Stimulated activated CD8-positive, alpha-beta memory T cell treated with anti-CD3 and anti-CD28 coated beads, Interleukin-4, amount 100 ng/mL, for 48 hours (primary cell): ENCODE results near the gene FOCAD.
A peak's percentile ranks its signal among the peaks of the same experiment; 100 is the strongest.

ENCODE experiments used
- DNase-seq: peaks from one replicate; pipeline ENCODE4 v3.0.0-alpha.2; 2020

The FOCAD gene

DNA sequence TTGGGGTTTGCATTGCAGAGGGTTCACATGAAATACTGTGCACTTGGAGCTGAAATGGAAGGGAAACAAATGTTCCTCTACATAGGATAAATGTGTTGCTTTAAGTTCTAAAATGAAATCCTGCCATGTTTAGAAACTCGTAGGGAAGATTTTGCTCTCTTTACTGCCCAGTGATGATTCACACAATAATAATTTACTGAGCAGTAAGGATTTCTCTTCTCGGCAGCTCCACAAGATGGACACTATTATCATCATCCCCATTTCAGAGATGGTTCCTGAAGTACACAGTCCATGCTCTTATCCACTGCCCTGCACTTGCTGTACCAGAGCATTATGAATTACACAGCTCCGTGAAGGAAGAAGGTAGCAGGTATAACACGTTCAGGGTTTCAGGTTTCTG is 343.2 kb downstream of the FOCAD start:
- no peak for DNase-seq

DNA sequence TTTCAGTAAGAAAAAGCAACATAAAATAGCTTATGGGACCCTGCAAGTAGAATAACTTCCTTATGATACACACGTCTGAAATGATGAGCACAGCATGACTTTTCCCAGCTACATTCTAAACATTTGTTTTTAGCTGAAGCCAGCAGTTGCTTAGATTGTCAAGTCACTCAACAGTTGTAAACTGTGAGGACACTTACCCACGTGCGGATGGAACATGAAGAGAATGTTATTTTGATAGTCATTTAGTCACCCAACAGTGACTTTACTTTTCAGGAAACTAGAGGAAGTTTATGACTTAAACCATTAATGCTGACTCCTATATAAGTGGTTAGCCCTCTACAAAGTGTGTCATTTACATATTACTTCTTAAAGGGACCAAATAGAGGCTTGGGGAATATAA is 344.4 kb downstream of the FOCAD start:
- DNase-seq, result no peak

DNA sequence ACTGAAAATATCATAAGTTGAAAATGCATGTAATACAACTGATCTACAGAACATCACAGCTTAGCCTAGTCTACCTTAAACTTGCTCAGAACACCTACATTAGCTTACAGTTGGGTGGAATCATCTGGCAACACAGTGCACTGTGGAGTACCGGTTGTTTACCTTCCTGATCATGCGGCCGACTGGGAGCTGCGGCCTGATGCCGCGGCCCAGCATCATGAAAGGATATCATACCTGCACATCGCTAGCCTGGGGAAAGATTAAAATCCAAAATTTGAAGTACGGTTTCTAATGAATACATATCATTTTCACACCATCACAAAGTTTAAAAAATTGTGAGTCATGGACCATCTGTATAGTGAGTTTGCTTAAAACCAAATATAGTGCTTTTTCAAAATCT is 345.6 kb downstream of the FOCAD start:
- DNase-seq, result no peak

DNA sequence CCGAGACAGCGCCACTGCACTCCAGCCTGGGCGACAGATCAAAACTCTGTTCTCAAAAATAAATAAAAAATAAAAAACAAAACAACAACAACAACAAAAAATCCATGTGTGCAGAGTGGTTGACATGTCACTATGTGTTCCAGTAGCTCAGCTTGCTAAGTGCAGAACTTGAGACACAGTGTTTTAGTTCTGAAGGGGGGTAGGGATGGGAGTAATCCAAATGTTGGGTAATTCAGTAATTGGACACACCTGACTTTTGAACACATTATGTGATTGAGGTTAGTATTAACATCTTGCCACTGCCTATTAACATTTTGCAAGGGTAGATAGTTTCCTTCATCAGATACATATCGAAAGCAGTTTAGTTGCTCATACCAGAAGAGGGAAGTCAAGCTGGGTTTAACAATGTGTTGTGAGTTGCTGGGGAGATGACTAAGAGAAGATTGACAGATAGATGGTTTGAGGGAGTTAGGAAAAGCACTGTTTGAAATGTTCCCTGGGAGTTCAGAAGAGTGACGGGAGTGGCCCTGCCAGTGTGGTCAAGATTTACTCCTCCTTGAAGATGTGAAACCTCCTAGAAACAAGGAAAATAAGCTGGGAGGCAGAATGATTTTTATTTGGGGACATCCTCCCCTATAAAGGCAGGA is 346.5 kb downstream of the FOCAD start:
- peak; percentile 38 for DNase-seq

DNA sequence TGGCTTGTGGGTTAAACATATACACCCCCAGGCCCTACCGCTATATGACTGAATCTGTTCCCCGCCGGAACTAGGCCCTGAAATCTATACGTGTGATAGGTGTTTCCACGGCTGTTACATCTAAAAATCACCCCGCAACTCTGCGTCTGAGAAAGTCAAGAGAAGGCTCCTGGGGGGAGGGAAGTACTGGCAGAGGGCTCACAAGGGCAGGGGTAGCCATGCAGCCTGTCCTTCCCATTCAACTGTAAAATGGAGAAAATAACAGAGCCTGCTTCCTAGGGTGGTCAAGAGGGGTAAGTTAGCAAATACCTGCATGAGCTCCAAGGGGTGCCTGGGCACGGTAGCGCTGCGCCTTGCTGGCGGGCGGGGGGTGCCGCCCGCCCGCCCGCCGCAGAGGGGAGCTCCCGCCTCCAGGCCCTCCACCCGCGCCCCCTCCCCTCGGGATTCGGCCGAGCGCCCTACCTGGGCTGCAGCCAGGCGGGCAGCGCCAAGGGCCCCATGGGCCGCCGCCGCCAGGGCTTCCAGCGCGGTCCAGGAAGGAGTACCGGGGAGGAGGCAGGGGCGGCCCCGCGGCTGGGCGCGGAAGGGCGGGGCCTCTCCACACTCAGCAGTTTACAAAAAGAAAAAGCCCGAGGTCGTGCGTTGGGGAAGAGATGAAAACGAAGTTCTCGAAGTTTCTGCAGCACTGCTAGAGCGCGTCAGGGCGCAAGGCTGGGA is 347.2 kb downstream of the FOCAD start, which contains the start of gene HACD4:
Gene HACD4, minus strand, starts transcription at position 550 of the 717 bp plus-strand sequence. Its CDS starts 50 bp downstream, at position 500.
- peak; percentile 67 for DNase-seq

DNA sequence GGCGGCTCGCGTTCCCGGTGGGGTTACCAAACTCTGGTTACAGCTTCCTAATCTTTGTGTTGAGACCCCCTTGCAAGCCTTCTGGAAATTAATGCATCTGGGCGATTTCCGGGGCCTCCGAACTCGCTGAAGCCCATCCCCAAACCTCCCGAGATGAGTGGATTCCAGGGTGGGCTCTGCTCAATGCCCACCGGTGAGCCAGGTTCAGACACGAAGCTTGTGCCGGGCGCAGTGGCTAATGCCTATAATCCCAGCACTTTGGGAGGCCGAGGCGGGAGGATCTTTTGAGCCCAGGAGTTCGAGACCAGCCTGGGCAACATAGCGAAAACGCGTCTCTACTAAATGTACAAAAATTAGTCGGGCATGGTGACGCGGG is 347.7 kb downstream of the FOCAD start:
- DNase-seq, result no peak

DNA sequence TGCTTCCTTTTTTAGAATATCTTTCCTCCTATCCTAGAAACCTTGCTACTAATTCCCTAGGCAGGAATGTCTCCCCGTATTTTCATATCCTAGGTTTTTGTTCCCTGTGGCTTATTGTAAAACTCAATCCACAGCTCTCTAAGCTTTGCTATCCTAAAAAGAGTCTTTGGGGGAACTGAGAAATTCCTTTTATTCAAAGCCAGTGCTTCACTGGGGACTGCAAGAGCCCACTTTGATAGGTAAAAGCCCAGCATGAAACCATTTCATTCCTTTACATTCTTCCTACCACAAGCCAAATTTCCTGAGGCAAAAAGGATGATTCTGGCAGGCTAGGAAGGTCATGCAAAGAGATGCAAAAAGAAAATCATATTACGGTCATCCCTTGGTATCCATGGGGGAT is 353.2 kb downstream of the FOCAD start:
- DNase-seq, result no peak

DNA sequence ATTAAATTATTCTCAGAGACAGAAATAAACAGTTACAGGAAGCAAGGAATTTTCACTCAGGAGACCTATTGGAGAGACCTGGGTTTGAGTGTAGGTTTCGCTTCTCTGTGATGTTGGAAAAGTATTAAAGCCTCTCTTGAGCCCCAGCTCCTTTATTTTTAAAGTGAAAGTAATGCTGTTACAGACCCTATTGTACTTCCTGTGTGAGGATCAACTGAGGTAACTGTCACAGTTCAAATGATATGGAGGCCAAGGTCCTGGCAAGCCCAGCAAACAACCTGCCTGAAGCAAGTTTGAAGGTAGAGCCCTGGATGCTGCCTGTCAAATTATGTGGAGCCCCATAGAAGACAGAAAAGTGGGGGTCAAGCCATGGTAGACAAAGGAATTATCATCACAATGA is 355.2 kb downstream of the FOCAD start:
- DNase-seq, result no peak

DNA sequence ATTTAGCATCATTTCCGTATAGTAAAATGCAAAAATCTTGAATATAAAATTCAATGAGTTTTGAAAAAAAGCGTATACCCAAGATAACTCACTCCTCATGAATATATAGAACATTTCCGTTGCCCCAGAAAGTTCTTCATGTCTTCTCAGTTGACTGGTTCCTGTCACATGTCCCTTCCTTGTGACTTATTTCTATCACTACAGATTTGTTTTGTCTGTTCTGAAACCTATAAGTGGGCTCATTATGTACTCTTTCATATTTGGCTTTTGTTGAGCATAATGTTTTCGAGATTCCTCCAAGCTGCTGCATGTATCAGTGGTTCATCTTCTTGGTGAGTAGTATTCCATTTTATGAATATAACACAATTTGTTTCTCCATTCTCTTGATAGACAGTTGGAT is 358.4 kb downstream of the FOCAD start:
- DNase-seq, result no peak

DNA sequence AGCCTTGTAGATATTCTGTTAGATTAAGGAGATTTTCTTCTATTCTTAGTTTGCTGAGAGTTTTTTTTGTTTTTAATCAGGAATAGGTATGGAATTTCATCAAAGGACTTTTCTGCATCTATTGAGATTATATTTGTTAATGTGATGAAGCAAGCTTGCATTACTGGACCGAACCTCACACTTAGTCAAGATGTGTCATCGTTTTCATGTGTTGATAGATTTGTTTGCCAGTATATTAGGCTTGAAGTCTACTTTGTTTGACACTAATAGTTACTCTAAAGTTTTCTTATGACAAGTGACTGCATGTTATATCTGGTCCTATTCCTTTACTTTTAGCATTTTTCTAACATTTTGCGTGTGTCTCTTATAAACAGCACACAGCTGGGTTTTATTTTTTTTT is 359.8 kb downstream of the FOCAD start:
- DNase-seq, result no peak
